GM12878 (cell line): ENCODE results near the gene IREB2. TPM values are rescaled to one million over a fixed set of nuclear protein-coding genes. Genes with fewer than 3 reads are reported as not detected.

Experiments used
- ATAC-seq: fragments of 200-7000 bp; cut with Tn5 transposase; 3 replicates; pipeline ENCODE4 v1.9.1; 2020; ENCODE audit warnings: mild to moderate bottlenecking, moderate library complexity
- BruUV-seq: library from RNA; stranded (reverse); fragments of 400-500 nt; replicated peaks from 2 replicates; lab custom pipeline; 2021; lab: Mats Ljungman, UMichigan
- CTCF ChIA-PET: fragments of 300-600 bp; sonication (Branson Sonifier 250); formaldehyde crosslinking; extraction: SDS; loops from one replicate; lab custom pipeline; 2021; ENCODE audit warnings: inconsistent platforms; lab: Yijun Ruan, JAX
- POLR2A ChIA-PET: fragments of 350-600 bp; formaldehyde crosslinking; extraction: SDS; loops from one replicate; lab custom pipeline; 2021; ENCODE audit warnings: inconsistent platforms; lab: Charles Lee
- RAD21 ChIA-PET: fragments of 300-600 bp; sonication (Branson Sonifier 250); formaldehyde crosslinking; loops from one replicate; lab custom pipeline; 2023; ENCODE audit warnings: antibody characterized with exemption; ENCODE audit not compliant: unreplicated experiment; lab: Charles Lee
- SMC1A ChIA-PET: fragments of 300-600 bp; sonication (Branson Sonifier 250); formaldehyde crosslinking; loops from one replicate; lab custom pipeline; 2023; ENCODE audit not compliant: unreplicated experiment, uncharacterized antibody; lab: Charles Lee
- DNase-seq: peaks from one replicate; pipeline ENCODE4 v3.0.0-alpha.2; 2011; ENCODE audit warnings: low read depth, low spot score
- FAIRE-seq: peaks from 3 replicates; lab custom pipeline; 2011; peaks lifted over from hg19 to GRCh38; lab: Jason Lieb, UNC
- H2AFZ ChIP-seq: 2 replicates; pipeline ENCODE4 v1.6.0; 2011; ENCODE audit warnings: low read depth, low read length, control low read depth; ENCODE audit not compliant: control insufficient read depth
- H3K27ac ChIP-seq: 2 replicates; pipeline ENCODE4 v1.5.1; 2011; ENCODE audit warnings: control low read depth; ENCODE audit not compliant: control insufficient read depth, insufficient read depth
- H3K27me3 ChIP-seq, 2 experiments: replicated peaks in 1 of 2; 2 replicates each; pipeline versions ENCODE4 v1.6.0 to v1.6.1; 2011; ENCODE audit warnings: low read length in 1 of 2; ENCODE audit not compliant: control insufficient read depth in 2 of 2, insufficient read depth in 2 of 2
- H3K36me3 ChIP-seq, 2 experiments: 2 replicates each; pipeline ENCODE4 v1.5.1; 2011; ENCODE audit warnings: low read length in 1 of 2; ENCODE audit not compliant: control insufficient read depth in 2 of 2, insufficient read depth in 2 of 2
- H3K4me1 ChIP-seq: 2 replicates; pipeline ENCODE4 v1.6.1; 2011; ENCODE audit warnings: mild to moderate bottlenecking, low read length, moderate library complexity, mixed read lengths; ENCODE audit not compliant: control insufficient read depth, insufficient read depth
- H3K4me2 ChIP-seq: 2 replicates; pipeline ENCODE4 v1.6.0; 2011; ENCODE audit warnings: control low read depth; ENCODE audit not compliant: control insufficient read depth, insufficient read depth
- H3K4me3 ChIP-seq: fragments of 200-600 bp; sonication (generic); 2 replicates; pipeline ENCODE4 v1.5.1; 2016
- H3K79me2 ChIP-seq: 2 replicates; pipeline ENCODE4 v1.6.0; 2011; ENCODE audit warnings: low read length; ENCODE audit not compliant: control insufficient read depth, insufficient read depth
- H3K9ac ChIP-seq: 2 replicates; pipeline ENCODE4 v1.8.0; 2011; ENCODE audit warnings: low read length, control low read depth, mixed read lengths; ENCODE audit not compliant: control insufficient read depth, insufficient read depth
- H3K9me3 ChIP-seq: replicated peaks from 3 replicates; pipeline ENCODE4 v1.5.1; 2011; ENCODE audit warnings: mild to moderate bottlenecking, low read length; ENCODE audit not compliant: control insufficient read depth, insufficient read depth
- H4K20me1 ChIP-seq: 2 replicates; pipeline ENCODE4 v1.6.0; 2011; ENCODE audit not compliant: control insufficient read depth, insufficient read depth
- ATF2 ChIP-seq: IDR thresholded peaks from 2 replicates; pipeline ENCODE4 v1.6.1; 2012; ENCODE audit warnings: low read length, inconsistent platforms
- BCL11A ChIP-seq: IDR thresholded peaks from 2 replicates; pipeline ENCODE4 v1.6.1; 2011; ENCODE audit warnings: low read depth, low read length
- CBFB ChIP-seq: IDR thresholded peaks from 2 replicates; pipeline ENCODE4 v1.6.1; 2016; ENCODE audit warnings: antibody characterized with exemption, low read depth
- MLLT1 ChIP-seq: fragments of 450-650 bp; IDR thresholded peaks from 2 replicates; pipeline ENCODE4 v1.6.1; 2016; ENCODE audit warnings: mild to moderate bottlenecking
- MYB ChIP-seq: fragments of 150-350 bp; IDR thresholded peaks from 2 replicates; pipeline ENCODE4 v1.6.1; 2014; ENCODE audit warnings: mild to moderate bottlenecking, low read depth, low read length, borderline replicate concordance
- RB1 ChIP-seq: fragments of 450-650 bp; formaldehyde crosslinking; IDR thresholded peaks from 2 replicates; pipeline ENCODE4 v1.6.1; 2017; ENCODE audit warnings: mild to moderate bottlenecking, borderline replicate concordance
- TBL1XR1 ChIP-seq: IDR thresholded peaks from 2 replicates; pipeline ENCODE4 v1.6.1; 2012; ENCODE audit warnings: low read depth, low read length, improper control_type of control experiment
- ZBED1 ChIP-seq: IDR thresholded peaks from 2 replicates; pipeline ENCODE4 v1.6.1; 2016; ENCODE audit warnings: borderline replicate concordance
- in situ Hi-C: fragments of 300-500 bp; cut with MboI; formaldehyde crosslinking; loops from 9 replicates; pipeline ENCODE4 v1.14.3; 2018; ENCODE audit warnings: mixed read lengths
- intact Hi-C: fragments of 100-400 bp; cut with micrococcal nuclease; formaldehyde crosslinking; loops from one replicate; pipeline ENCODE4 v1.14.2; 2022; ENCODE audit not compliant: unreplicated experiment
- polyA plus RNA-seq, 11 experiments: library from polyadenylated mRNA; depleted of rRNA in 4 of 11; unstranded in 6 of 11; stranded (reverse) in 5 of 11; fragments of >200 nt; fragmentation: Nextera tagmentation in 4 of 11; fragmentation: Illumina TruSeq in 1 of 11; extraction: Ambion mirVana in 4 of 11; extraction: Trizol in 1 of 11; gene quantifications; 1 replicate in 1 of 11; 2 replicates in 10 of 11; pipeline versions ENCODE4 v1.2.1 to v1.2.3, GENCODE V29; 2011 to 2016; ENCODE audit warnings: inconsistent platforms in 2 of 11, missing spikeins in 2 of 11, low read depth in 1 of 11
- total RNA-seq, 4 experiments: library from RNA; depleted of rRNA in 3 of 4; stranded (reverse); fragments of >200 nt in 3 of 4; fragmentation: Illumina TruSeq in 1 of 4; extraction: Trizol in 1 of 4; gene quantifications; 2 replicates each; pipeline versions ENCODE4 v1.2.1 to v1.2.3, GENCODE V29; 2013 to 2021

IREB2 gene
- total and polyA plus RNA-seq, 10 of the 15 experiments (the other 5 are each of a cell fraction or from before 2014, with no cell fraction given) = 13.0 to 52.4 (median 24.4) TPM

GRCh38 chr15:78427953-78428352 is 10.1 kb upstream of the IREB2 start:
- H2AFZ ChIP-seq = no peak overlapping the region
- H3K27ac ChIP-seq = no peak overlapping the region
- no TSS peak for BruUV-seq
- H3K9ac ChIP-seq = no peak overlapping the region
- H3K79me2 ChIP-seq = no peaks in the 10 kb centered on the region
- ChIA-PET POLR2A (interaction anchor here (1.4 kb wide), 1 partner anchor 10 kb away, joined by 5 read pairs; the partner anchor contains the start of gene IREB2), CTCF (interaction anchor here (0.6 to 2.2 kb wide), 9 partner anchors 9 to 460 kb away, joined by 3 to 5 read pairs (median 4); partner anchors contain the start of gene IREB2), SMC1A (interaction anchor here (0.6 to 1.6 kb wide), 3 partner anchors 10 to 353 kb away, joined by 3 to 9 read pairs (median 3); partner anchors contain the start of gene IREB2), RAD21 (no interaction called here)
- DNase-seq (no peak), ATAC-seq (no peak), FAIRE-seq (no peak)
- no peaks in the 10 kb centered on the region for H4K20me1 ChIP-seq
- no peak overlapping the region for H3K4me3 ChIP-seq
- no peaks in the 10 kb centered on the region for H3K36me3 ChIP-seq
- no peaks in the 10 kb centered on the region for H3K4me1 ChIP-seq
- in situ Hi-C loops (loop anchor here (5.0 kb wide), 1 partner anchor 316 kb away; no protein-coding TSS in a partner anchor), intact Hi-C loops (no loop called here)
- H3K4me2 ChIP-seq = no peak overlapping the region
- no peaks in the 10 kb centered on the region; a peak in 1 of 4 replicates for H3K27me3 ChIP-seq
- TF ChIP-seq CBFB (no peak), MYB (no peak), RB1 (no peak), TBL1XR1 (no peak), MLLT1 (0 out of 2 replicates have a peak, but pooled peaks have one; percentile 27), BCL11A (no peak), ATF2 (no peak), ZBED1 (no peak)
- no peaks in the 10 kb centered on the region for H3K9me3 ChIP-seq
